WTC11 (cell line): ENCODE measurements around the gene ROBO4. TPM values are rescaled to one million over a fixed set of nuclear protein-coding genes. Genes with fewer than 3 reads are reported as not detected.

Experiments
- ATAC-seq: fragments of 200-7000 bp; cut with Tn5 transposase; 2 replicates; pipeline ENCODE4 v1.10.0; 2021; ENCODE audit warnings: mild to moderate bottlenecking, moderate library complexity
- CTCF ChIA-PET: fragments of 300-600 bp; sonication (Branson Sonifier 250); formaldehyde crosslinking; loops from one replicate; lab custom pipeline; 2021; ENCODE audit warnings: antibody characterized with exemption; lab: Charles Lee
- POLR2A ChIA-PET: fragments of 350-600 bp; sonication (Branson Sonifier 250); formaldehyde crosslinking; loops from one replicate; lab custom pipeline; 2021; ENCODE audit warnings: antibody characterized with exemption; lab: Charles Lee
- DNase-seq: peaks from one replicate; pipeline ENCODE4 v3.0.0; 2021; ENCODE audit warnings: low spot score
- H3K27ac Mint-ChIP-seq: 2 replicates; pipeline ENCODE4 v1.8.0; 2021; ENCODE audit warnings: mixed read lengths
- H3K27me3 Mint-ChIP-seq: 2 replicates; pipeline ENCODE4 v1.8.0; 2021; ENCODE audit warnings: low read depth, mild to moderate bottlenecking, moderate library complexity, mixed read lengths
- H3K36me3 Mint-ChIP-seq: 2 replicates; pipeline ENCODE4 v1.8.0; 2021; ENCODE audit warnings: mixed read lengths
- H3K4me1 Mint-ChIP-seq: 2 replicates; pipeline ENCODE4 v1.8.0; 2022; ENCODE audit warnings: mixed read lengths
- H3K4me3 Mint-ChIP-seq: 2 replicates; pipeline ENCODE4 v1.8.0; 2021; ENCODE audit warnings: mild to moderate bottlenecking, moderate library complexity, mixed read lengths
- H3K9me3 Mint-ChIP-seq: 2 replicates; pipeline ENCODE4 v1.8.0; 2021; ENCODE audit warnings: mixed read lengths
- FOXJ3 ChIP-seq: sonication (generic); formaldehyde crosslinking; IDR thresholded peaks from 2 replicates; pipeline ENCODE4 v1.9.0; 2021; ENCODE audit warnings: missing genetic modification reagents, mild to moderate bottlenecking, borderline replicate concordance
- GTF2I ChIP-seq: fragments of 250-450 bp; sonication (Bioruptor Pico); conservative IDR thresholded peaks from 2 replicates; pipeline ENCODE4 v1.4.0; 2021; ENCODE audit warnings: mild to moderate bottlenecking
- HMGA2 ChIP-seq: fragments of 250-450 bp; sonication (Bioruptor Pico); IDR thresholded peaks from 2 replicates; pipeline ENCODE4 v1.4.0; 2021; ENCODE audit warnings: mild to moderate bottlenecking, moderate library complexity
- IRF2 ChIP-seq: sonication (generic); formaldehyde crosslinking; IDR thresholded peaks from 2 replicates; pipeline ENCODE4 v1.8.0; 2022; ENCODE audit warnings: low read depth, missing genetic modification reagents, borderline replicate concordance
- NFATC4 ChIP-seq: fragments of 250-450 bp; sonication (Bioruptor Pico); IDR thresholded peaks from 2 replicates; pipeline ENCODE4 v1.9.0; 2021; ENCODE audit warnings: mild to moderate bottlenecking
- TEAD4 ChIP-seq: sonication (generic); formaldehyde crosslinking; IDR thresholded peaks from 2 replicates; pipeline ENCODE4 v1.8.0; 2022; ENCODE audit warnings: mild to moderate bottlenecking, missing genetic modification reagents
- ZNF219 ChIP-seq: sonication (generic); formaldehyde crosslinking; IDR thresholded peaks from 2 replicates; pipeline ENCODE4 v1.8.0; 2023; ENCODE audit warnings: missing genetic modification reagents, mild to moderate bottlenecking, borderline replicate concordance
- ZNF416 ChIP-seq: fragments of 250-450 bp; sonication (Bioruptor Pico); IDR thresholded peaks from 2 replicates; pipeline ENCODE4 v1.9.0; 2021; ENCODE audit warnings: mild to moderate bottlenecking, inconsistent platforms
- ZNF671 ChIP-seq: fragments of 250-450 bp; sonication (Bioruptor Pico); IDR thresholded peaks from 2 replicates; pipeline ENCODE4 v1.8.0; 2021; ENCODE audit warnings: mild to moderate bottlenecking
- total RNA-seq: library from RNA; stranded (reverse); gene quantifications from 3 replicates; pipeline ENCODE4 v1.2.3, GENCODE V29; 2021
- TF ChIP-seq, protein P1 (sequence below): fragments of 250-450 bp; sonication (Bioruptor Pico); IDR thresholded peaks from 2 replicates; pipeline ENCODE4 v1.8.0; 2021; ENCODE audit warnings: mild to moderate bottlenecking
- TF ChIP-seq, protein P2 (sequence below): fragments of 250-450 bp; sonication (Bioruptor Pico); conservative IDR thresholded peaks from 2 replicates; pipeline ENCODE4 v1.9.0; 2021; ENCODE audit warnings: mild to moderate bottlenecking
- TF ChIP-seq, protein P3 (sequence below): sonication (generic); formaldehyde crosslinking; IDR thresholded peaks from 2 replicates; pipeline ENCODE4 v1.8.1; 2023; ENCODE audit warnings: mild to moderate bottlenecking, missing genetic modification reagents, moderate library complexity
- TF ChIP-seq, protein P4 (sequence below): fragments of 250-450 bp; sonication (Bioruptor Pico); IDR thresholded peaks from 2 replicates; pipeline ENCODE4 v1.9.0; 2021; ENCODE audit warnings: moderate library complexity, mild to moderate bottlenecking, inconsistent platforms, borderline replicate concordance
- TF ChIP-seq, protein P5 (sequence below): sonication (generic); formaldehyde crosslinking; IDR thresholded peaks from 2 replicates; pipeline ENCODE4 v1.8.1; 2022; ENCODE audit warnings: missing genetic modification reagents, borderline replicate concordance
- TF ChIP-seq, protein P6 (sequence below): sonication (generic); formaldehyde crosslinking; IDR thresholded peaks from 2 replicates; pipeline ENCODE4 v1.8.0; 2022; ENCODE audit warnings: mild to moderate bottlenecking, missing genetic modification reagents
- TF ChIP-seq, protein P7 (sequence below): sonication (generic); formaldehyde crosslinking; IDR thresholded peaks from 2 replicates; pipeline ENCODE4 v1.8.1; 2023; ENCODE audit warnings: mild to moderate bottlenecking, missing genetic modification reagents, moderate library complexity
- TF ChIP-seq, protein P8 (sequence below): sonication (generic); formaldehyde crosslinking; IDR thresholded peaks from 2 replicates; pipeline ENCODE4 v1.8.1; 2023; ENCODE audit warnings: mild to moderate bottlenecking, moderate library complexity, missing genetic modification reagents
- TF ChIP-seq, protein P9 (sequence below): fragments of 200-600 bp; IDR thresholded peaks from 2 replicates; pipeline ENCODE4 v1.8.0; 2022; ENCODE audit warnings: antibody characterized with exemption

The ROBO4 gene
- total RNA-seq, 1 experiment from 2014 or later, result 0.13 TPM

DNA sequence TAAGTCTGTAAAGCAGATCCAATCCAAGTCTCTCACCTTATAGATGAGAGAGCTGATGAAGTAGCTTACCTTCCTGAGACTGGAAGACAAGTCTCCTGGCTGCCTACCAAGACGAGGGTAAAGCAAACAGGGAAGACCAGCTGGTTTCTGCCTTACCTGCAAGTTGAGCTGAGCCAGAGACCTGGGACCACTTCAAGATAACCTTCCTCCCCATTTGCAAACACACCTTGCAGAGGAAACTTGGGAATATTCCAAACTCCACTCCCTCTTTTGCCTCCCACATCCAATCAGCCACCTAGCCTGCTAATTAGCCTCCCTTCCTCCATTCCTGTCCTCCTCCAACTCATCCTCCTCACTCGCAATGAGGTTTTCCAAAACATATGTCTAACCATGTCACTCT is 55.8 kb downstream of the ROBO4 start (continued):
- TF ChIP-seq, protein P1, sequence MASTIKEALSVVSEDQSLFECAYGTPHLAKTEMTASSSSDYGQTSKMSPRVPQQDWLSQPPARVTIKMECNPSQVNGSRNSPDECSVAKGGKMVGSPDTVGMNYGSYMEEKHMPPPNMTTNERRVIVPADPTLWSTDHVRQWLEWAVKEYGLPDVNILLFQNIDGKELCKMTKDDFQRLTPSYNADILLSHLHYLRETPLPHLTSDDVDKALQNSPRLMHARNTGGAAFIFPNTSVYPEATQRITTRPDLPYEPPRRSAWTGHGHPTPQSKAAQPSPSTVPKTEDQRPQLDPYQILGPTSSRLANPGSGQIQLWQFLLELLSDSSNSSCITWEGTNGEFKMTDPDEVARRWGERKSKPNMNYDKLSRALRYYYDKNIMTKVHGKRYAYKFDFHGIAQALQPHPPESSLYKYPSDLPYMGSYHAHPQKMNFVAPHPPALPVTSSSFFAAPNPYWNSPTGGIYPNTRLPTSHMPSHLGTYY (CRISPR knock-in tag), result no peak
- TF ChIP-seq HMGA2 (CRISPR knock-in tag), result no peak
- TF ChIP-seq, protein P2, sequence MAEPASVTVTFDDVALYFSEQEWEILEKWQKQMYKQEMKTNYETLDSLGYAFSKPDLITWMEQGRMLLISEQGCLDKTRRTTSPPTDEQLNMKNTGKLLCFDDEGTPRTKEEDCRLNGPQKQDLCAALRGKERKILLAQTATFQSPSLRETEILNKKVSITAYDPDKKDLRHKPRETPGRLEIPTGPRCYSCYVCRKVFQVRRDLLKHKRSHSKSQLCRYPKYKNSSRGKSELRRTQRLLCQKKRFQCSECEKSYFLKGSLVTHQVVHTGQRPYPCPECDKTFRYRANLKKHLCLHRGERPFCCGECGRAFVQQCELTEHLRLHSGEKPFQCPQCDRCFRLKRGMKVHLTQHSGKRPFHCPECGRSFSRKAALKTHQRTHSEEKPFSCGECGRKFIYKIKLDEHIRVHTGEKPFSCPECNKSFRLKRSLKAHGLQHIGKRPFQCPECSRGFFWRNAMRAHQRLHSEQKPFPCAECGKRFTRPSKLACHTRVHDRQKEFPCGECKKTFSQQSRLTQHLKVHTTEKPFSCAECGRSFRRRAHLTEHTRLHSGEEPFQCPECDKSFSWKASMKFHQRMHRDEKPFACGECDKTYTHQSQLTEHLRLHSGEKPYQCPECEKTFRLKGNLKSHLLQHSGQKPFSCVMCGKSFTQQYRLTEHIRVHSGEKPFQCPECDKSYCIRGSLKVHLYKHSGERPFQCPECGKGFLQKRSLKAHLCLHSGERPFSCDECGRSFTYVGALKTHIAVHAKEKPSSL (CRISPR knock-in tag), result no peak
- TF ChIP-seq IRF2, result no peak
- TF ChIP-seq, all 79 proteins: peak for 0

DNA sequence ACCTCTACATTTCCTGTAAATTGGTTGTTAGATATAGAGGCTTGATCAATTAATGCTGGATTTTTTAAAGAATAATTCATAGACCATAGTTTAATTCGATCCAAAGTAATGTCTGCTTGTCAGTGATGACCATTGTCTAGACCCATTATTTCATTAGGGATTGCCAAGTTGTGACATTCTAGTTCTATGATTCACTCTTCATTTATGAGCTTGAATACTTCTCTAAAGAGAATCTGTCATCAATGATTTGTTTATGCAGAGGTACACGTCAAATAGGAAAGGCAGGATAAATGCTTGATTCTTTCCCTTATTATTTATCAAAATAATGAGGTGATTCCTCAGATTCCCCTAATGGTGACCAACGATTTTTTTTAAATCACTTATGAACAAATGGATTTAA is 56.5 kb downstream of the ROBO4 start:
- peaks cover 3% of the 10 kb centered on the region for H3K27me3 Mint-ChIP-seq
- DNase-seq (no peak), ATAC-seq (no peak)
- no peak overlapping the region for H3K27ac Mint-ChIP-seq
- ChIA-PET POLR2A (interaction anchor here (0.6 kb wide), 1 partner anchor 249 kb away, joined by 3 read pairs; no protein-coding TSS in a partner anchor), CTCF (interaction anchor here (4.2 kb wide), 1 partner anchor 25 kb away, joined by 29 read pairs; no protein-coding TSS in a partner anchor)
- H3K36me3 Mint-ChIP-seq, result no peaks in the 10 kb centered on the region
- no peaks in the 10 kb centered on the region for H3K9me3 Mint-ChIP-seq
- TF ChIP-seq, protein P3, sequence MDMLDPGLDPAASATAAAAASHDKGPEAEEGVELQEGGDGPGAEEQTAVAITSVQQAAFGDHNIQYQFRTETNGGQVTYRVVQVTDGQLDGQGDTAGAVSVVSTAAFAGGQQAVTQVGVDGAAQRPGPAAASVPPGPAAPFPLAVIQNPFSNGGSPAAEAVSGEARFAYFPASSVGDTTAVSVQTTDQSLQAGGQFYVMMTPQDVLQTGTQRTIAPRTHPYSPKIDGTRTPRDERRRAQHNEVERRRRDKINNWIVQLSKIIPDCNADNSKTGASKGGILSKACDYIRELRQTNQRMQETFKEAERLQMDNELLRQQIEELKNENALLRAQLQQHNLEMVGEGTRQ, result no peak
- TF ChIP-seq FOXJ3 (CRISPR knock-in tag) (no peak), ZNF219 (CRISPR knock-in tag) (no peak), ZNF416 (CRISPR knock-in tag) (no peak)
- TF ChIP-seq, protein P4, sequence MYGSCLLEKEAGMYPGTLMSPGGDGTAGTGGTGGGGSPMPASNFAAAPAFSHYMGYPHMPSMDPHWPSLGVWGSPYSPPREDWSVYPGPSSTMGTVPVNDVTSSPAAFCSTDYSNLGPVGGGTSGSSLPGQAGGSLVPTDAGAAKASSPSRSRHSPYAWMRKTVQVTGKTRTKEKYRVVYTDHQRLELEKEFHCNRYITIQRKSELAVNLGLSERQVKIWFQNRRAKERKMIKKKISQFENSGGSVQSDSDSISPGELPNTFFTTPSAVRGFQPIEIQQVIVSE (CRISPR knock-in tag), result no peak
- TF ChIP-seq, protein P5, sequence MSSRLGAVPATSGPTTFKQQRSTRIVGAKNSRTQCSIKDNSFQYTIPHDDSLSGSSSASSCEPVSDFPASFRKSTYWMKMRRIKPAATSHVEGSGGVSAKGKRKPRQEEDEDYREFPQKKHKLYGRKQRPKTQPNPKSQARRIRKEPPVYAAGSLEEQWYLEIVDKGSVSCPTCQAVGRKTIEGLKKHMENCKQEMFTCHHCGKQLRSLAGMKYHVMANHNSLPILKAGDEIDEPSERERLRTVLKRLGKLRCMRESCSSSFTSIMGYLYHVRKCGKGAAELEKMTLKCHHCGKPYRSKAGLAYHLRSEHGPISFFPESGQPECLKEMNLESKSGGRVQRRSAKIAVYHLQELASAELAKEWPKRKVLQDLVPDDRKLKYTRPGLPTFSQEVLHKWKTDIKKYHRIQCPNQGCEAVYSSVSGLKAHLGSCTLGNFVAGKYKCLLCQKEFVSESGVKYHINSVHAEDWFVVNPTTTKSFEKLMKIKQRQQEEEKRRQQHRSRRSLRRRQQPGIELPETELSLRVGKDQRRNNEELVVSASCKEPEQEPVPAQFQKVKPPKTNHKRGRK (CRISPR knock-in tag), result no peak
- TF ChIP-seq, protein P6, sequence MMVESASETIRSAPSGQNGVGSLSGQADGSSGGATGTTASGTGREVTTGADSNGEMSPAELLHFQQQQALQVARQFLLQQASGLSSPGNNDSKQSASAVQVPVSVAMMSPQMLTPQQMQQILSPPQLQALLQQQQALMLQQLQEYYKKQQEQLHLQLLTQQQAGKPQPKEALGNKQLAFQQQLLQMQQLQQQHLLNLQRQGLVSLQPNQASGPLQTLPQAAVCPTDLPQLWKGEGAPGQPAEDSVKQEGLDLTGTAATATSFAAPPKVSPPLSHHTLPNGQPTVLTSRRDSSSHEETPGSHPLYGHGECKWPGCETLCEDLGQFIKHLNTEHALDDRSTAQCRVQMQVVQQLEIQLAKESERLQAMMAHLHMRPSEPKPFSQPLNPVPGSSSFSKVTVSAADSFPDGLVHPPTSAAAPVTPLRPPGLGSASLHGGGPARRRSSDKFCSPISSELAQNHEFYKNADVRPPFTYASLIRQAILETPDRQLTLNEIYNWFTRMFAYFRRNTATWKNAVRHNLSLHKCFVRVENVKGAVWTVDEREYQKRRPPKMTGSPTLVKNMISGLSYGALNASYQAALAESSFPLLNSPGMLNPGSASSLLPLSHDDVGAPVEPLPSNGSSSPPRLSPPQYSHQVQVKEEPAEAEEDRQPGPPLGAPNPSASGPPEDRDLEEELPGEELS (CRISPR knock-in tag), result no peak
- H3K4me3 Mint-ChIP-seq, result no peak overlapping the region
- H3K4me1 Mint-ChIP-seq, result peaks cover 38% of the 10 kb centered on the region

DNA sequence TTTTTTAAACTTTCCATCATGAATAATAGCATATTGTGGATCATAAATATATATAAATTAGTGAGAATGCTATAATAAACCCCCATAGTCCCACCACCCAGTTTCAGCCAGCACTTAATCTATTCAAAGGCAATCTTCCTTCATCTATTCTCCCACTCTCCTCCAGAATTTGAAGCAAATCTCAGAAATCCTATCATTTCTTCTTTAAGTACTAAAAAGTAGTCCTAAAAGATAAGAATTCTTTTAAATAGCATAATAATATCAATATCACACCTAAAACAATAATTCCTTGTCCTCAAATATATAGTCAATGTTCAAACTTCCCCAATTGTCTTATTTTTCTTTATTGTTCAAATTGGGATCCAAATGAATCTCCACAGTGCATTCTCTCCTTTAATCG is 57.0 kb downstream of the ROBO4 start:
- no peaks in the 10 kb centered on the region for H3K9me3 Mint-ChIP-seq
- ChIA-PET CTCF (interaction anchor here (3.5 to 5.1 kb wide), 2 partner anchors 36 to 78 kb away, joined by 22 to 44 read pairs; partner anchors contain the start of gene ESAM), POLR2A (no interaction called here)
- DNase-seq (no peak), ATAC-seq (no peak)
- no peaks in the 10 kb centered on the region for H3K36me3 Mint-ChIP-seq
- H3K27ac Mint-ChIP-seq, result no peak overlapping the region
- H3K4me1 Mint-ChIP-seq, result peaks cover 38% of the 10 kb centered on the region
- H3K27me3 Mint-ChIP-seq, result peaks cover 8% of the 10 kb centered on the region
- H3K4me3 Mint-ChIP-seq, result no peak overlapping the region
- no peak for TF ChIP-seq TEAD4 (CRISPR knock-in tag)
- TF ChIP-seq ZNF671 (CRISPR knock-in tag), result no peak
- TF ChIP-seq NFATC4 (CRISPR knock-in tag), result no peak
- TF ChIP-seq, protein P7, sequence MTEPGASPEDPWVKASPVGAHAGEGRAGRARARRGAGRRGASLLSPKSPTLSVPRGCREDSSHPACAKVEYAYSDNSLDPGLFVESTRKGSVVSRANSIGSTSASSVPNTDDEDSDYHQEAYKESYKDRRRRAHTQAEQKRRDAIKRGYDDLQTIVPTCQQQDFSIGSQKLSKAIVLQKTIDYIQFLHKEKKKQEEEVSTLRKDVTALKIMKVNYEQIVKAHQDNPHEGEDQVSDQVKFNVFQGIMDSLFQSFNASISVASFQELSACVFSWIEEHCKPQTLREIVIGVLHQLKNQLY, result no peak
- TF ChIP-seq, protein P8, sequence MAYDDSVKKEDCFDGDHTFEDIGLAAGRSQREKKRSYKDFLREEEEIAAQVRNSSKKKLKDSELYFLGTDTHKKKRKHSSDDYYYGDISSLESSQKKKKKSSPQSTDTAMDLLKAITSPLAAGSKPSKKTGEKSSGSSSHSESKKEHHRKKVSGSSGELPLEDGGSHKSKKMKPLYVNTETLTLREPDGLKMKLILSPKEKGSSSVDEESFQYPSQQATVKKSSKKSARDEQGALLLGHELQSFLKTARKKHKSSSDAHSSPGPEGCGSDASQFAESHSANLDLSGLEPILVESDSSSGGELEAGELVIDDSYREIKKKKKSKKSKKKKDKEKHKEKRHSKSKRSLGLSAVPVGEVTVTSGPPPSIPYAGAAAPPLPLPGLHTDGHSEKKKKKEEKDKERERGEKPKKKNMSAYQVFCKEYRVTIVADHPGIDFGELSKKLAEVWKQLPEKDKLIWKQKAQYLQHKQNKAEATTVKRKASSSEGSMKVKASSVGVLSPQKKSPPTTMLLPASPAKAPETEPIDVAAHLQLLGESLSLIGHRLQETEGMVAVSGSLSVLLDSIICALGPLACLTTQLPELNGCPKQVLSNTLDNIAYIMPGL (CRISPR knock-in tag), result no peak
- TF ChIP-seq, protein P9, sequence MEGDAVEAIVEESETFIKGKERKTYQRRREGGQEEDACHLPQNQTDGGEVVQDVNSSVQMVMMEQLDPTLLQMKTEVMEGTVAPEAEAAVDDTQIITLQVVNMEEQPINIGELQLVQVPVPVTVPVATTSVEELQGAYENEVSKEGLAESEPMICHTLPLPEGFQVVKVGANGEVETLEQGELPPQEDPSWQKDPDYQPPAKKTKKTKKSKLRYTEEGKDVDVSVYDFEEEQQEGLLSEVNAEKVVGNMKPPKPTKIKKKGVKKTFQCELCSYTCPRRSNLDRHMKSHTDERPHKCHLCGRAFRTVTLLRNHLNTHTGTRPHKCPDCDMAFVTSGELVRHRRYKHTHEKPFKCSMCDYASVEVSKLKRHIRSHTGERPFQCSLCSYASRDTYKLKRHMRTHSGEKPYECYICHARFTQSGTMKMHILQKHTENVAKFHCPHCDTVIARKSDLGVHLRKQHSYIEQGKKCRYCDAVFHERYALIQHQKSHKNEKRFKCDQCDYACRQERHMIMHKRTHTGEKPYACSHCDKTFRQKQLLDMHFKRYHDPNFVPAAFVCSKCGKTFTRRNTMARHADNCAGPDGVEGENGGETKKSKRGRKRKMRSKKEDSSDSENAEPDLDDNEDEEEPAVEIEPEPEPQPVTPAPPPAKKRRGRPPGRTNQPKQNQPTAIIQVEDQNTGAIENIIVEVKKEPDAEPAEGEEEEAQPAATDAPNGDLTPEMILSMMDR, result no peak
- TF ChIP-seq GTF2I (CRISPR knock-in tag), result no peak
